ENCODE results near the gene RNF166.

- TF ChIP-seq, protein P1, sequence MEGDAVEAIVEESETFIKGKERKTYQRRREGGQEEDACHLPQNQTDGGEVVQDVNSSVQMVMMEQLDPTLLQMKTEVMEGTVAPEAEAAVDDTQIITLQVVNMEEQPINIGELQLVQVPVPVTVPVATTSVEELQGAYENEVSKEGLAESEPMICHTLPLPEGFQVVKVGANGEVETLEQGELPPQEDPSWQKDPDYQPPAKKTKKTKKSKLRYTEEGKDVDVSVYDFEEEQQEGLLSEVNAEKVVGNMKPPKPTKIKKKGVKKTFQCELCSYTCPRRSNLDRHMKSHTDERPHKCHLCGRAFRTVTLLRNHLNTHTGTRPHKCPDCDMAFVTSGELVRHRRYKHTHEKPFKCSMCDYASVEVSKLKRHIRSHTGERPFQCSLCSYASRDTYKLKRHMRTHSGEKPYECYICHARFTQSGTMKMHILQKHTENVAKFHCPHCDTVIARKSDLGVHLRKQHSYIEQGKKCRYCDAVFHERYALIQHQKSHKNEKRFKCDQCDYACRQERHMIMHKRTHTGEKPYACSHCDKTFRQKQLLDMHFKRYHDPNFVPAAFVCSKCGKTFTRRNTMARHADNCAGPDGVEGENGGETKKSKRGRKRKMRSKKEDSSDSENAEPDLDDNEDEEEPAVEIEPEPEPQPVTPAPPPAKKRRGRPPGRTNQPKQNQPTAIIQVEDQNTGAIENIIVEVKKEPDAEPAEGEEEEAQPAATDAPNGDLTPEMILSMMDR (IDR thresholded peaks at IDR 0.05), result no peak
- TF ChIP-seq POLR2A (IDR thresholded peaks at IDR 0.05) (no peak), POLR2AphosphoS5 (IDR thresholded peaks at IDR 0.05) (no peak)
These were observed 54.0 kb downstream of the RNF166 start for GRCh38 chr16:88651989-88652761.

All from prostate gland (tissue), 2 donors.